Chondrocyte (in vitro differentiated cells): ENCODE measurements around the gene PSORS1C1. TPM values are rescaled to one million over a fixed set of nuclear protein-coding genes. Genes with fewer than 3 reads are reported as not detected.

Source experiments
- DNase-seq: peaks from one replicate; pipeline ENCODE4 v3.0.0; 2021; ENCODE audit warnings: mixed read lengths, low spot score
- H3K27ac Mint-ChIP-seq: one replicate; pipeline ENCODE4 v1.8.0; 2021; ENCODE audit warnings: mild to moderate bottlenecking, moderate library complexity, mixed read lengths; ENCODE audit not compliant: unreplicated experiment
- H3K27me3 Mint-ChIP-seq: 2 replicates; pipeline ENCODE4 v1.8.0; 2021; ENCODE audit warnings: low read depth, mixed read lengths
- H3K36me3 Mint-ChIP-seq: 2 replicates; pipeline ENCODE4 v1.8.0; 2021; ENCODE audit warnings: low read depth, mixed read lengths
- H3K4me1 Mint-ChIP-seq: 2 replicates; pipeline ENCODE4 v1.8.0; 2021; ENCODE audit warnings: low read depth, mild to moderate bottlenecking, mixed read lengths
- H3K4me3 Mint-ChIP-seq: one replicate; pipeline ENCODE4 v1.8.0; 2021; ENCODE audit warnings: mild to moderate bottlenecking, moderate library complexity, mixed read lengths; ENCODE audit not compliant: unreplicated experiment
- H3K9me3 Mint-ChIP-seq: 2 replicates; pipeline ENCODE4 v1.8.0; 2021; ENCODE audit warnings: low read depth, mixed read lengths
- total RNA-seq: library from RNA; stranded (reverse); gene quantifications from 3 replicates; pipeline ENCODE4 v1.2.1, GENCODE V29; 2021
- TF ChIP-seq, protein P1 (sequence below): fragments of 200-600 bp; sonication (generic); IDR thresholded peaks from 2 replicates; pipeline ENCODE4 v1.5.0; 2021; ENCODE audit warnings: antibody characterized with exemption, mild to moderate bottlenecking, moderate library complexity

Gene PSORS1C1
- total RNA-seq, 1 donor from 2014 or later = 5.5 TPM

- no peak overlapping the region for H3K4me3 Mint-ChIP-seq
- H3K4me1 Mint-ChIP-seq = peaks cover 11% of the 10 kb centered on the region
- TF ChIP-seq, protein P1, sequence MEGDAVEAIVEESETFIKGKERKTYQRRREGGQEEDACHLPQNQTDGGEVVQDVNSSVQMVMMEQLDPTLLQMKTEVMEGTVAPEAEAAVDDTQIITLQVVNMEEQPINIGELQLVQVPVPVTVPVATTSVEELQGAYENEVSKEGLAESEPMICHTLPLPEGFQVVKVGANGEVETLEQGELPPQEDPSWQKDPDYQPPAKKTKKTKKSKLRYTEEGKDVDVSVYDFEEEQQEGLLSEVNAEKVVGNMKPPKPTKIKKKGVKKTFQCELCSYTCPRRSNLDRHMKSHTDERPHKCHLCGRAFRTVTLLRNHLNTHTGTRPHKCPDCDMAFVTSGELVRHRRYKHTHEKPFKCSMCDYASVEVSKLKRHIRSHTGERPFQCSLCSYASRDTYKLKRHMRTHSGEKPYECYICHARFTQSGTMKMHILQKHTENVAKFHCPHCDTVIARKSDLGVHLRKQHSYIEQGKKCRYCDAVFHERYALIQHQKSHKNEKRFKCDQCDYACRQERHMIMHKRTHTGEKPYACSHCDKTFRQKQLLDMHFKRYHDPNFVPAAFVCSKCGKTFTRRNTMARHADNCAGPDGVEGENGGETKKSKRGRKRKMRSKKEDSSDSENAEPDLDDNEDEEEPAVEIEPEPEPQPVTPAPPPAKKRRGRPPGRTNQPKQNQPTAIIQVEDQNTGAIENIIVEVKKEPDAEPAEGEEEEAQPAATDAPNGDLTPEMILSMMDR = no peak
- peaks cover 4% of the 10 kb centered on the region for H3K27me3 Mint-ChIP-seq
- no peak for DNase-seq
- no peaks in the 10 kb centered on the region for H3K9me3 Mint-ChIP-seq
- no peak overlapping the region for H3K27ac Mint-ChIP-seq
- no peaks in the 10 kb centered on the region for H3K36me3 Mint-ChIP-seq
These were observed 22.9 kb upstream of the PSORS1C1 start for GRCh38 chr6:31091680-31092079.

- TF ChIP-seq, protein P1 = no peak
- DNase-seq = no peak
- Mint-ChIP-seq H3K9me3 (no peaks in the 10 kb centered on the region), H3K4me1 (peaks cover 5% of the 10 kb centered on the region), H3K27ac (no peak overlapping the region), H3K27me3 (peaks cover 4% of the 10 kb centered on the region), H3K36me3 (no peaks in the 10 kb centered on the region), H3K4me3 (no peak overlapping the region)
These were observed 22.4 kb upstream of the PSORS1C1 start for GRCh38 chr6:31092238-31092637.

GRCh38 chr6:31092769-31093505 is 21.7 kb upstream of the PSORS1C1 start:
- H3K9me3 Mint-ChIP-seq = no peaks in the 10 kb centered on the region
- DNase-seq = no peak
- TF ChIP-seq, protein P1 = no peak
- H3K36me3 Mint-ChIP-seq = no peaks in the 10 kb centered on the region
- H3K4me3 Mint-ChIP-seq = no peak overlapping the region
- H3K27me3 Mint-ChIP-seq = peaks cover 5% of the 10 kb centered on the region
- H3K4me1 Mint-ChIP-seq = peaks cover 2% of the 10 kb centered on the region
- no peak overlapping the region for H3K27ac Mint-ChIP-seq

- H3K36me3 Mint-ChIP-seq = no peaks in the 10 kb centered on the region
- no peak overlapping the region for H3K27ac Mint-ChIP-seq
- H3K9me3 Mint-ChIP-seq = no peaks in the 10 kb centered on the region
- peak; percentile 13 for DNase-seq
- TF ChIP-seq, protein P1 = no peak
- H3K4me1 Mint-ChIP-seq = peaks cover 2% of the 10 kb centered on the region
- H3K27me3 Mint-ChIP-seq = peaks cover 5% of the 10 kb centered on the region
- no peak overlapping the region for H3K4me3 Mint-ChIP-seq
These were observed 20.2 kb upstream of the PSORS1C1 start for GRCh38 chr6:31094389-31094881.

DNA sequence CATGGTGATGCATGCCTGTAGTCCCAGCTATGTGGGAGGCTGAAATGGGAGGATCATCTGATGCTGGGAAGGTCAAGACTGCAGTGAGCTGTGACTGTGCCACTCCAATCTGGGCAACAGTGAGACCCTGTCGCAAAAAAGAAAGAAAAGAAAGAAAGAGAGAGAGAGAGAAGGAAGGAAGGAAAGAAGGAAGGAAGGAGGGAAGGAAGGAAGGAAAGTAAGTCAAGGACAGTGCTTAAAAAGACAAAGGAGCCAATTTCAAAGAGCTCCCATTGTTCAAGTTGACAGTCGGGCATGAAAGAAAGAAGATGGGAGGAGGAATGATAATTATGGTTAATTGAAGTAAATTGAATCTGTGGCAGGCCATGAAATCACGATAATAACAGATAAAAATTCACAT is 18.4 kb upstream of the PSORS1C1 start:
- Mint-ChIP-seq H3K27ac (no peak overlapping the region), H3K4me1 (peaks cover 2% of the 10 kb centered on the region), H3K4me3 (no peak overlapping the region), H3K27me3 (peaks cover 9% of the 10 kb centered on the region), H3K36me3 (peaks cover 3% of the 10 kb centered on the region), H3K9me3 (no peaks in the 10 kb centered on the region)
- TF ChIP-seq, protein P1 = no peak
- no peak for DNase-seq
